ENCODE results near the gene GABRG3.

Gene GABRG3

DNA sequence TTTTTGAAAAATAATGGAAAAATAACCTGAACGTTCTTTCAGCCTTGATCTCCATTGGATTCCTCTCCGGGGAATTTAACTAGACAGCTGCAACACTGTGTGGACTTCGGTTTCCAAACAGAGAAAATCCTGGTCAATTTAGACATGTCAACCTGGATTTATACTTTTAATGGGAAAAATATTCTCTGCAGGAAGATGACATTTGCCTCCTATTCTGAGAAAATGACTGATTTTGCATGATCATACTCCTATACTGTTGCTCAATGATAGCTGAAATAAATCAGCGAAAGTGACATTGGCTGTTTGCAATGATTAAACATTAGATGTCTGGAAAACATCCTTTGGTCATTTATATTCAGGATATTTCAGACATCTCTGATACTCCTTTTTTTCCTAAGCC lies 94.8 kb downstream of the GABRG3 start:
- DNase-seq, result no peak

DNA sequence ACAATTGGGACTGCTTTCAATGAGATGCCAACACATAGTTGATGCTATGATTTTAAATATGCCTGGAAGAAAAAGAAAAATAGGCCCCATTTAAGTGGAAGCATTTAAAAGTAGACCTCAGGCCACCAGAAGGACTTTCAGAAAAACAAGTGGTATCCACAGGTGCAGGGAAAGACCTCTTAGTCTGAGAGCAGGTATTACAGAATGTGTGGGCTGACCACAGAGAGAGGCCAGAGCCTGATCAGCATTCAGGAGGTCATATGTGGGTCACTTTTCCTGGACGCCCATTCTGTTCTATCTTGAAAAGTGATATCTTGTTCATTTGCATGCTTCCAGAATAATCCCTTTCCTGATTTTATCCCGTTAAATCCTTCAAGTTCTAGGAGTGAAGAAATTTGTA lies 95.5 kb downstream of the GABRG3 start:
- DNase-seq, result no peak

DNA sequence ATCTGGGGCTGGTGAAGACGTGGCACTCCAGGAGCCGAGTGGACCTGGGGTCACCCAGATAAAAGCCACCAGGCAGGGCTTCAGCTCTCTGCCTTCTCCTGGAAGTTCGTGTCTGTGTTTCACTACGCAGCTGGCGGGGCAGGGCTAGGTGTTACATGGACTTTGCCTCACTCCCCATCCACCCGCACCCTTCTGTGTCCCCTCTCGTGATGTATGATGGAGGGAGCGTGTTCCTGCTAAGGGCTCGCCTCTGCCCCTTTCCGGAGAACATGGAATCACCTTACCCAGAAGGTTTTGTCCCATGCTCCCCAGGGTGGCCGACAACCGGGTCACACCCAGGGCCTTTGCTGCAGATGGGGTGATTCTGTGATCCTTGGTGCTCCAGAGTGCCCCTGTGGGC lies 96.2 kb downstream of the GABRG3 start:
- DNase-seq, result no peak

DNA sequence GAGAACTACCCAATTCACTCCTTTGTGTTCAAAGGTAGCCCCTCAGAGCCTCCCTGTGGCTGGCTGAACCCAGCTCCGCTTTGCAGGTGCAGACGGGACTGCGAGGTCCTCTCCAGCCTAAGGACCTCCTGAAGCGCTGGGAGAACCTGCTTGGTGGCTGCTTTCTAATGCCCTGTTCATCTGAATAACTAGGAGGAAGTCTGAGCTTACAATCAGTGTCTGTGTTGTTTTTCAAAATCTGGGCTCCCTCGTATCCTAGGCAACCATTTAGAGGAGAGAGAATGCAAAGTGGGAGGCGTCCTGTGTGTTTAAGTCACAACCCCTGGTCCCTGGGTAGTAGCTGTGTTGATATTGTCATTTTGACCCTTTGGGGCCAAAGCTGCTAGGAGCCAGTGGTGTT lies 99.9 kb downstream of the GABRG3 start:
- no peak for DNase-seq

DNA sequence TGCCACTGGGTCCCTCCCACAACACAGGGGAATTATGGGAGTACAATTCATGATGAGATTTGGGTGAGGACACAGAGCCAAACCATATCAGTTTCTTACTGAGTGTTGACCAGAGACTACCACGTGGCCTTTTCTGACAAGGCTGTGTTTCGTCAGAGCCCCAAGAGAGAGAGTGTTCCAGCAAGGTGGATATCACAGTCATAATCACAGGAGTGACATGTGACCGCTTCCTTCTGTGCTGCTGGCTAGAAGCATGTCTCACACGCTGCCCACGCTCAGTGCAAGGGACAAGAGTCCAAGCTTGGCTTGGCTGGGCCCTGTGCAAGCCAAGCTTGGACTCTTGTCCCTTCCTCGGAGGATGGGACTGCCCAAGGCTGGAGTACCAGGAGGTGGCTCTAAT lies 103.2 kb downstream of the GABRG3 start:
- DNase-seq, result no peak

DNA sequence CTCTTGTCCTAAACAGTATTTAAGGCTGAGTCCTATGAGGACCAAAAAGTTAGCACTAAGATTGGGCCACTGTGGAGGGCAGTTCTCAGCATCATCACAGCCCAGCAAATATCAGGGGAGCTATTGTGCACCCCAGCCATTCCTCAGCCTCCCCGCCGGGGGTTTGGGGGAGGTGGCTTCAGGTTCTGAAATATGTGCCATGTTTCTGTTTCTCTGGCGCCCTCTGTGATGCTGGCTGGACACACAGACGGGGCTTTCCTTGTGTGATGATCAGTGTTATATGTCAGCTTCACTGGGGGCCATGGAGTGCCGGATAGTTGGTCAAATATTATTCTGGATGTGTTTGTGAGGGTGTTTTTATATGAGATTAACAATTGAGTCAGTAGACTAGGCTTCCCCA lies 106.8 kb downstream of the GABRG3 start:
- DNase-seq, result no peak

DNA sequence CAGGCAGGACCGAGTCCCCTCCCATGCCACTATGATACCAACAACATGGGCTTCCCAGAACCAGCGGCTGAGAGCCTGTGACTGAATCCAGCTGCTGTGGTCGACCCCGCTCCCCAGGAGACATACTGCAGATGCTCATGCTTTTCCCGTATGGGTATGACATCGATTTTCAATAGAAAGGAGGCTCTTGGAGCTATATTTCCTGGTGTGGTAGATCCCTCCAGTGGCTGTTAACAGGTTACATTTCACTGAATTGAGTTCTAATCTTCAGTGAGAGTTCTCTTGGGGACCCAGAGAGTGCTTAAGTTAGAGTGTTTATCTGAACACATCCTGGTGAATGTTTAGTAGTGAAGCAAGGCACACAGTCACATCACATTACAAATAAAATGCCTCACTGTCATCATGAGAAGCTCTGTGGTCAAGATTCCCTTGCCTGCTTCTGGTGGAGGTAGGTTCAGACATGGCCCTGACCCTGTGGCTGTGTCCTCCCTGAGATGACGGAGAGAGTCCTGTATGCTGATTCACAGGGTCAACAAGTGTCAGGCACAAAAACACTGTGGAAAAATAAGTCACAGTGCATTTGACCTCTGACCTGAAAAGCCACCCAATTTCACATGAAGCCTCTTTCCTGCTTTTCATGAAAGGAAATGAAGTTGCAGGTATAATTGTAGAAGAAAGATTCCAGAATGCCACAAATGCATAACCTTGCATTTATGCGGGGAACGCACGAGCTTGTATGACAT lies 110.9 kb downstream of the GABRG3 start:
- no peak for DNase-seq

DNA sequence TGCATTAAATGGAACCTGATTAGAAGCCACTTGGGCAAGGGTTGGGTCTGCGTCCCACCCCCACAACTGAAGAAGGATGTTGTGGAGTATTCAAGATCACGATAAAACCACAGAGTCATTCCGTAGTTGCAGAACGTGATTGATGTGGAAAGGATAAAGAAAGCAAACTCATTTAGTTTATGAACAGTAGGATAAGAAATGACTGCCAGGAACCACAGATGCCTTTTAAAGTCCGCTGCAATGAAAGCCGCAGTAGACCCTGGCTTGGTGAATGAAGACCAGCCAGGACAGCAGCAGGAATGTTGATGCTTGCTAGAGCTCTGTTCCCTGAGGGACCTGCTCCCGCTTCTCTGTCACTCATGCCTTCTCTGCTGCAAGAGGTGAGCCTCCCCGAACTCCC lies 111.5 kb downstream of the GABRG3 start:
- no peak for DNase-seq

DNA sequence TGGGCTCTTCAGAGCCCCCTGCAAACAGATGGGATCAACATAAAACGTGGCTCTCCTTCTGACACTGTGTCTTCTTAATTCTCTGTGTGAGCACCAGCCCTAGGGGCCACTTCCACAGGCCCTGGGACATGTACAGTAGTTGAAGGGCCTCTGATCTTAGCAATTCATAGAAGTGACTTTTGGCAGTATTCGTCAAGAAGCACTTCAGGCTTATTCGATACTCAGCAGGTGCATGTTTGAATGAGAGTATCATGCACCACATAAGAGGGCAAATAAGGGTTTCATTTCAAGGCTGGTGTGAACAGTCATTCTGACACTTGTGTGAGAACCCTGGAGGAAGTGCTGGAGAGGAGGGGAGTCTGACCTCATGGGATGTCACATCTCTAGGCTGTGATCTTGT lies 113.9 kb downstream of the GABRG3 start:
- no peak for DNase-seq

DNA sequence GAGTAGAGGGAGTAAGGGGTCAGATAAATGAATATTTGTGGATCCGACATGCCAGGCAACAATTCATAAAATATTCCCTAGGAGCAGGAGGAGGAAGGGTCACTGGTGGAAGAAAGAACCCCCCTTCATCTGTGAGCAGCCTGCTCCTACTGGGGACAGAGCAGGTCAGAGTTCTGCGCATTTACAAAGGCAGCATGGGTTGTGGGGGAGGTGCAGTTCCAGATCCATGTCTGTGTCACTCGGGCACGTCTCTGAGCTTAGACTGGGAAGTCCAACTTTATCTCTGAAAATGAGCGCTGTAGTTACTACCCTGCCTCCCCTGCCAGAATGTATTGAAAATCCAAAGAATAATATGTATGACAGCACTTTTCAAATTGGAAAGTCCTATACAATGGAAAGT lies 115.2 kb downstream of the GABRG3 start:
- DNase-seq, result no peak

DNA sequence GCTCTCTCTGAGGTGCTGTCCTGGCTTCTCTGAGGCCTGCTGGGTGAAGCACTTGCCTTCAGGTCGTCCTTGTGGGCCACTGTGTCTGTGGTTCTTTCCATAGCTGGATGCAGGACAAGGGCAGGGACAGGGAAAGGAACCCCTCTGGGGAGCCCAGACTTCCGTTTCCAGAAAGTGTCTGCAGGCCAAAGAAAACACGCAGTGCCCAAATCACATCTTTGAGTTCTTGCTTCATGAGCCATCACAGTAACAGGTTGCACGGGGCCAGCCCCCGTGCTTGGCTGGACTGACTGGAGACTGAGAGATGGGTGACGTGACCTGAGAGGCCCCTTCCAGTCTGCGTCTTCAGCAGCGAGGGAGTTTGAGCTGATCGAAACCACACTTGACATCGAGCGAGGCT lies 115.8 kb downstream of the GABRG3 start:
- DNase-seq, result no peak

DNA sequence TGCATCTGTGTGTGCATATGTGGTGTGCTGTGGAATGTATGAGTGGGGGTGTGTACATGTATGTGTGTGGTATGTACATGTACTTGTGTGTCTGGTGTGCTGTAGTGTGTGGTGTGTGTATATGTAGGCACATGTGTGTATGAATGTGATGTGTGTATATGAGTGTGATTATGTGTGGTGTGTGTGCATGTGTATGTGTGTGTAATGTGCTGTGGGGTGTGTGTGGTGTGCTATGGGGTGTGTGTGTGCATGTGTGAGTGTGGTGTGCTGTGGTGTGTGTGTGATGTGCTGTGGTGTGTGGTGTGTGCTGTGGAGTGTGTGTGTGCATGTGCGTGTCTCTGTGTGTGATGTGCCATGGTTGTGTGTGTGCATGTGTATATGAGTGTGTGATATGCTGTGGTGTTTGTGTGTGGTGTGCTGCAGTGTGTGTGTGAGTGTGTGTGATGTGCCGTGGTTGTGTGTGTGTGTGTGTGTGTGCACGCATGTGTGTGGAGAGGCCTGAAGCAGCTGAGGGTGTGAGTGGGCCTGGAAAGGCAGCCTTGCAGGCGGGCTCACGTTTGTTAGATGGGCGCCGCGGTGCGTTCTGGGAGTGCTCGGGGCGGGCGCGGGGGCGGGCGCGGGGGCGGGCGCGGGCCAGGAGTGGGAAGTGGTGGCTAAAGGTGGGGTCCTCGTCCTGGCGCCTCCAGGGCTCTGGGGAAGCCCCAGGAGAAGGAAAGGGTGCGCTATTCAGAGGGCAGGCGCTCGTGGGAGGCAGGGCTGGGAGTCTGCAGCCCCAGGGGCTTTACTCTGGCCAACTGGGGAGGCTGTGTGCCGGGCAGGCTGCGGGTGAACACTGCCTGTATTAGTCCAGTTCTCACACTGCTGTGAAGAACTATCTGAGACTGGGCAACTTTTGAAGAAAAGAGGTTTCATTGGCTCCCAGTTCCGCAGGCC lies 116.9 kb downstream of the GABRG3 start:
- DNase-seq, result no peak

DNA sequence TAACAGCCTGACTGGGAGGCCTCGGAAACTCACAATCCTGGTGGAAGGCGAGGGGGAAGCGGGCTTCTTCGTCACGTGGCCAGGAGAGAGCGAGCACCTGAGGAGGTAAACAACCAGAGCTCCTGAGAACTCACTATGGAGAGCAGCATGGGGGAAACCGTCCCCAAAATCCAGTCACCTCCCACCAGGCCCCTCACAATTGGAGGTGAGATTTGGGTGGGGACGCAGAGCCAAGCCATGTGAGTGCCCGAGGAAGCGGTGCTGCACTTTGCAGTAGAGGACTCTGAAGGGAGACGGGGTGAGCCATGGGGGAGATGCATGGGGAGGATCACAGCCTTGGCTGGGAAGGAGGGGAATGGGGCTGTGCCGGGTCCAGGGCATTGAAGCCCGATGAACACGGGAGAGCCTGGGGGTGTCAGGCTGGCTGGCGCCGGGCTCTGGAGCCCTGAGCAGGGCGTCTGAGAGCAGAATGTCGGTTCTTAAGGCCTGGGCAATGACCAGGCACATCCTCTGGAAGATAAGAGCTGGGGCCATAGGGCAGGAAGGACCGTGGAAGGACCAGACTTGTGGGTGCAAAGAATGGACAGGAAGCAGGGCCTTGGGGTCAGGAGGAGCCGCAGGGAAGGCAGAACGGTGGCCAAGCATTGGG lies 117.7 kb downstream of the GABRG3 start:
- no peak for DNase-seq

DNA sequence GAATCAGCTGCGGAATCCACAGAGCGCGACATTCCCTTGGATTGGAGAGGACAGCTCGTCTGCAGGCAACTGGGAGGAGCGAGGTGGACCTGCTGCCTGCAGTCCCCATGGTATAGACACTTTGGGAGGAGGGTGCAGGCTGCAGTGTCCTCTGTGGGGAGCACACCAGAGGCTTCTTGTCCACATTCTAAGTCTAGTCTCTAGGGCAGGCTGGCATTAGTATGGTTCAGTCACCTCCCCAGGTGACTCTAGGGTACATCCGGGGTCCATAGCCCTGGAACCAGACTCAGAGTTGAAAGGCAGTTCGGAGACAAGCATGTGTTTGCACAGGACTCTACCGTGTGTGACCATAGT lies 118.2 kb downstream of the GABRG3 start:
- DNase-seq, result no peak

DNA sequence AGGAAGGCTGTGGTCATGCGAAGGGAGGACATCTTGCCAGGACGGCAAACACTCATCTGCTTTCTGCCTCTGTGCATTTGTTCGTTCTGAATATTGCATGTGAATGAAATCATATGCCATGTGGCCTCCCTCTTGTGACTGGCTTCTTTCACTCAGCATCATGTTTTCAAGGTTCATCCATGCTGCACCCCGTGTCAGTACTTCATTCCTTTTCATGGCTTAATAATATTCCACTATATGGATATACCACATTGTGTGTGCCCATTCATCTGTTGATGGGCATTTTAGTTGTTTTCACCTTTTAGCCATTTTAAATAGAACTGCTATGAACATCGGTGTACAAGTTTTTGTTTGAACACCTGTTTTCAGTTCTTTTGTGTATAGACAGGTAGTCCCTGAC lies 118.7 kb downstream of the GABRG3 start:
- no peak for DNase-seq

DNA sequence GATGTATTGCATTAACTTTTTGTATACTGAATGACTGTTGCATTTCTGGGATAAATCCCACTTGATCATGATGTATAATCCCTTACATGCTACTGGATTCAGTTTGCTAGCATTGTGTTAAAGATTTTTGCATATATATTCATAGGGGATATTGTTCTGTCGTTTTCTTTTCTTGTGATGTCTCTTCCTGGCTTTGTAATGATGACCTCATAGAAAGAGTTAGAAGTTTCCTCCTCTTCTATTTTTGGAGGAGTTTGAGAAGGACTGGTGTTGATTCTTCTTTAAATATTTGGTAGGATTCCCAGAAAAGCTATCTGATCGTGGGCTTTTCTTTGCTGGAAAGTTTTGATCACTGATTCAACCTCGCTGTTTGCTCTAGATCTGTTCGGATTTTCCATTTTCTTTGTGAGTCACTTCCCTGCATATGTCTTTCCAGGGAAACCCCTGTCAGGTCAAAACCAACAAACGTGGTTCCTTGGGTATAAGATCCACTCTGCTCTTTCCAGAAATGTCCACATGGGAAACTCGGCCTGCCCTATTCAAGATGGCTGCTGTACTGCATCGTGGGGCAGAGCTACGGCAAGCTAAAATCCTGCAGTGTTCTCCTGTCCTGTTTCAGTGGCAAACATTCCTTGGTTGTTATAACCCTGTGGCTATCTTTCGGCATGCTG lies 120.4 kb downstream of the GABRG3 start:
- no peak for DNase-seq

DNA sequence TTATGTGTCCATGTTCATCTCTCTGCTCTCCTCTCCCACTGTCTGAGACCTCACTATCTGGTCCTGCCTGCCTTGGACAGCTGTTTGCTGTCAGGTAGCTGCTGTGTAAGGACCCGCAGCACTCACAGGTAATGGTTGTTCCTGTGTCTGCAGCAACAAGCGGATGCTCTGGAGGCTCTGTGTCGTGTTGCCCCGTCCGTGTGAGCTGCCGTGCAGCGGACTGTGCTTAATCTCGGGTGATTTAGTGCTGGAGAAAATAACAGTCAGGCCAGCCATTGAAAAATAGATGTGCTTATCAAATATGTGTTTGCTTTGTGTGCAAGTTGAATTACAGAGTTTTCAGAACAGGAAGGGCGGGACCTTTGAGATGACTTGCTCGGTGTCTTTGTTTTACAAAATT lies 121.4 kb downstream of the GABRG3 start:
- no peak for DNase-seq

DNA sequence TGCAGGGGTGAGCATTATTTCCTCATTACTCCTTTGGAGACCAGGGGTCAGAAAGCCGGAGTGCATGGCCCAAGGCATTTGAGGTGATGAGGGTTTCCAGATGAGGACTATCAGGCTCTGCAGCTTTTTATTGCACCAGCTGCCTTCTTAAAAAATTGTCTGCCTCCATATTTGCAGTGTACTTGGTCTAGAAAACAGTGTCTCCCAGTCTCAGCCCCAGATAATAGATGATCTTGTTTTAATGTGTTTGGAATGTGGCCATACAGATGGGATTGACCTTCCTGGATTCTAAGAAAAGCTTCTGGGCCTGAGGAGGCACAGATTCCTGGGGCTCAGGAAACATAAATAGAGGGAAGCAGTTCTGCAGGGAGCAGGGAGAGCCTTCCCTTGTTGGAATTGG lies 123.3 kb downstream of the GABRG3 start:
- peak; percentile 22 for DNase-seq

DNA sequence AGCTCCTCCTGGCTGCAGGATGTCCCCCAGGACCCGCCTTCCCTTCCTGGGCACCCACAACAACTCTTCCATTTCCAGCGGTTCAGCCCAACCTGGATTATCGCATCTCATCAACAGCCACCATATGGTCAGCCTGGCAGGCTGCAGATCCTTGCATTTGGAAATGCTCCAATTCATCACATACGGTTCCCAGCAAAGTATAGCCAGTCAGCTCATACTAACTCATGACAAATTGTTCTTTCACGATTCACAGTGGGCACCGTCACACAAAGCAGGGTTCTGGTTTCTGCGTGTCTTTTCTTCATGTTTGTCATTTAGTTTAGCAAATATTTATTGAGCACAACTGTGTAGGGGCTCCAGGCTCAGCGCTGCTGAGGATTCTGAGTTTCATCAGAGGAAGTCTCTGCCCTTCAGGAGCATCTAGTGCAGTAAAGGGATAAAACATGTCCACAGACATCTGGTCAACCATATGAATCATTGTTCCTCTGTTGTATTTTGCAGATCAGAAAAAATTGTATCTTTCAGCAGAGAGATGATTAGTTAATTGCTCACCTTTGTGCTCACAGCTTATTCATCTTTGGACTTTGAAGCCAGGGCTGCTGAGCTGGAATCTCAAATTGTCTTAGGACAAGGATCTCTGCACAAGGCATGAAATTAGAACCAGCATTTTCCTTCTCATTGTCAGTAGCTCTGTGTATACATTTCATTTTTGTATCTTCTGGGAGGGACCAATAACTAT lies 125.1 kb downstream of the GABRG3 start:
- peak; percentile 76 for DNase-seq

DNA sequence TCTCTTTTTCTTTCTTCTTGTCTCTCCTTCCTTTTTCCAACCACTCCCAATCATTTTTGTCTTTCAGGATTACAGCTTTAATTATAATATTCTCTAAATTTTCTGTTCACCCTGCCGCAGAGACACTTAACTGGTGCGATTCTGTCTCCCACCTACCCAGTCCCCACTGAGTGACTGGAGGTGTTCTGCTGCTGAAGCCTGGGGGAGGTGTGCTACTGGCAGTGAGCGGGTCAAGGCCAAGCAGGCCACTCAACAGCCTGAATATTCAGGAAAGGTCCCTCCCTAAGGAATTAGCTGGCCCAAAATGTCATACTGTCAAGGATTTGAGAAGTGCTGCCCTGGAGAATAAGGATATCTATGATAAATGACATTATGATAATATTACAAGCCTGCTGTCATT lies 126.5 kb downstream of the GABRG3 start:
- DNase-seq, result no peak

DNA sequence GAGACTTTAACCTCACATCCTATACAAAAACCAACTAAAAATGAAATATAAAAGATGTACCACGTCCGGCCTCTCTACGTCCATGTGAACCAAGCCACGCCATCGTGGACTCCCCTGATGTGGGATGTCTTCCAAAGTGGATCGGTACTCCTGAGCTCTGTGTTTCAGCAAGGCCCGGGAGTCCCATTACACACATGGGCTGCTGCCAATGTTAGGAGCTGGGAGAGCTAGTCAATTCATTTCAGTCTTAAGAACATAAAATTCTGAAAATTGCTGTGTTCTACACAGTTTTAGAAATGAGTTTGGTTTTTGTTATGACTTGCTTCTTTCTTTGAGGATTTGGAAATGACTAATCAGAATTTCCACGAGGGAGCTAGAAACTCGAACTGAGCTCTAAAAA lies 131.0 kb downstream of the GABRG3 start:
- no peak for DNase-seq

DNA sequence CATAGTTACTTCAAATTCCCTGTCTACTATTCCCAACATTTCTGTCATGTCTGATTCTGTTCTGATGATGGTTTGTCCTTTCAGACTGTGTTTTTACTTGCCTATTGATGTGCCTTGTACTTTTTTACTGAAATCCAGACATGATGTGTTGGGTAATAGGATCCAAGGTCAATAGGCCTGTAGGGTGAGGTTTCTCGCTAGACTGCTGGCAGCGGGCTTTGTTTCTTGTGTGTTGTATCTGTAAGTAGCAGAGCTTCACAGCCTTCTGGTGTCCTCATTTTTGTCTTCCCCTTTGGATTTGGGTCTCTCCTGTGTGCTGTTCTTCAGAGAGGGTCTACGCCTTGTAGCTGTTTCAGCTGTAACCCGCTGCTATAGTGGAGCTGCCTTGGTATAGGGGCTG lies 140.3 kb downstream of the GABRG3 start:
- DNase-seq, result no peak

DNA sequence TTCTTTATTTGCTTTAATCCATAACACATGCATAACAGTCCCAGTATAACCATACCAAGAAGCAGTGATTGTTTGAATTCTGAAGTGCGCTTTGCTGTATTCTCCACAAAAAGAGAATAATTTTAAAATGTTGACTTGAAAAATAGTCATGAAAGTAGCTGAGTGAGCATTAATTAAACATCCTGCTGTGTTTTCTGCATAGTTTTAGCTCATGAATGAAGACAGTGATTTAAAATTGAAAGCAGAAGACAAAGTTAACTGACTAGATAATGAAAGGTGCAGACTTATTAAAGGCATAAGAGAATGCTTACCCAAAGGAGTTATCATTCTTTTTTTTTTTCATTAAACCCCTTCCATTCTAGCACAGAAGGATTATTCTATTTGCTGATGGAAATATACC lies 143.5 kb downstream of the GABRG3 start:
- no peak for DNase-seq

All from NCI-H69 (cell line).